ENCODE results near the gene CYBRD1.
"Not testable (repeated sequence)": the region's sequence is repeated elsewhere in the genome, so short reads cannot be mapped to it uniquely, and the experiment has no call there.

The CYBRD1 gene

DNA sequence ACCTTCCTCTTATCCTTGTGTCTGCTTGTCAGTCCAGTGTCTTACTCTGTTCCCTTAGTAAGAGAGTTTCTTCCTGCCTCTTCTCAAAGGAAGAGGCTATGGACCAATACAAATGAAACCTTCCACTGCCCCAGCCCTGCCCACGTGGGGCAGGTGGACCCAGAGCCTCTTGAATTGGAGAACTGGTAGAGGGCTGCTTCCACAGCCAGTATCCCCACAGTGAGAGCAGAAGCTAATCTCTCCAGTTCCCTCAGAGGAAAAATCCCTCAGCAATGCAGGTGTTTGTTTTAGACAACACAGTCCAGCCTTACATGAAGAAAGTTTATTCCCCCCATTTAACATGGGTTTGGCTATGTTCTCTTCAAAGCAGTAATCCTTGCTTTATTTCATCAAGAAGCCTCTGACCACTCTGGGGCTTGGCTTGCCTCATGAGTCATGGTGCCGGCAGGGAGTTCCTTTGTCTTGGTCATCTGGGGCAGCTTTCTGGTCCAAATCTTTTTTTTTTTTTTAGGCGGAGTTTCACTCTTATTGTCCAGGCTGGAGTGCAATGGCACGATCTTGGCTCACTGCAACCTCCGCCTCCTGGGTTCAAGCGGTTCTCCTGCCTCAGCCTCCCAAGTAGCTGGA, 6.5 kb upstream of the CYBRD1 start:
- DNase-seq (ENCODE audit: low spot score) = no peak

DNA sequence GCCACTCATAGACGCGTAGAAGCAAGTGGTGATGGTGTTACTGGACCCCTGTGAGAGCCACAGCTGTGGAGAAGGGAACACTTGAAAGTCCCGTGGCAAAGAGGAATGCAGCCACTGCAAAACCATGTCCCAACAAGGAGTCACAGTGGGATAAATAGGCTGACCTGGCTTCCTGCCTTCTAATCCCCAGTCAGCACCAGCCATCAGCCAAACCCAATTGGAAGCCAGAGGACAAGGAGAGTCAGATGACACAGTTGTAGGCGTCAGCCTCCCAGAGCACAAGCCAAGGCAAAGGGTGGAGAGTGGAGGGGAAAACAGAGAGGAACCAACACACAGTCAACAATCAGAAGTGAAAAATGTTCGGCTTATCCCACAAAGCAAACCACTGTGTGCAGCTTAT, 5.5 kb upstream of the CYBRD1 start:
- no peak for DNase-seq (ENCODE audit: low spot score)

DNA sequence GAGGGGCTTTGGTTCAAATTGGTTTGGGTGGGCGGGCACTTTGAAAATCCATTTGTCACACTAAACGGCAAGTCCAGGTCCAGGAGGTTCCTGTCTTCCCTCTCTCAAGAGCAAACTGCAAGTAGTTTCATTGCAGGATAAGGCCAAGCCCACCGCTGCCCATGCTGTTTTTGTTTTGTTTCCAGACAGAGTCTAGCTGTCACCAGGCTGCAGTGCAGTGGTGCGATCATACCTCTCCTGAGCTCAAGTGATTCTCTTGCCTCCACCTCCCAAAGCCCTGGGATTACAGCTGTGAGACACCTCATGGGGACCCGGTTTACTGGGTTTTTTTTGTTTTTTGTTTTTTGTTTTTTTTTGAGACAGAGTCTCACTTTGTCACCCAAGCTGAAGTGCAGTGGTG, 1.8 kb upstream of the CYBRD1 start:
- no peak for DNase-seq (ENCODE audit: low spot score)

DNA sequence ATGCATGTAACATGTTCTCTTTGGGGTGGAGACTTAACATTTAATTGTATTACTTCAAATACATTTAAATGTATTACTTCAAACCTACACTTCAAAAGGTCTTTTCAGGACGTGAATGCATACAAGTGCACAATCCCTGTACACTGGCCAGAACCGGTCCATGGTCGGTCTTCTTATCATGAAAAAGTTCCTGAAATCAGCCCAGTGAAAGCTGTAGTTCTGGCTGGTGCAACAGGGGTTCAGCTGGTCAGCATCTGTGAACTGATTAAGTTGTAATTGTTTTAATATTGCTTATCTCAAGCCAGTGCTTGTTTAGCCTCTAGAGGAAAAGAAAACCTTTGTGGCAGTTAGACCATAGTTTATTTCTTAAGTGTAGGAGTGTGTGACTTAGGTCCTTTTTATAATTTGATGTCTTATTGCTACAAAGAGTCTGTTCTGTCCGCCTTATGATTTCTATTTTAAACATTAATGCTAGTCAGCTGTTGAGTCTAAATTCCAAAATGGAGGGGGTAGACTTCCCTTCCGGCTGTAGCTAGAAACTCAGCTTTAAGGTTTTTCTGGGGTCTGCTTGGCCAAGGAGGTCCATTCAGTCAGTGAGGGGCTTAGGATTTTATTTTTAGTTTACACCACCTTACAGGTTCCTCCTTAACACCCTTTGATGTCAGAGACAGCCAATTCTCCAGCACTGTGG, 768 bp upstream of the CYBRD1 start:
- no peak for DNase-seq (ENCODE audit: low spot score)

DNA sequence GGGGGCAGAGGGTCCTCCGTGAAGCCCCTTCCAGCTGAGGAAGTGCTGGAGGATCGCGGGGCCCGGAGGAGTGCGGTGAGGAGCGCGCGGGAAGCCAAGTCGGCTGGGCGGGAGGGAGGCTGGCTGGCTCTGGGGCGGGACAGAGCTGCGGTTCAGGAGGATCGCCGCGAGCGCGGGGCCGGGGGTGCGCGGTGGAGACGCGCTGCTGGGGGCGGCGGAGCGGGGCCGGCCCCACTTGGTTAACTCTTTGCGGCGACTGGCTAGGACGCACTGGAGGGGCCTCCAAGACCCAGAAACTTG, 464 bp downstream of the CYBRD1 start:
- DNase-seq (ENCODE audit: low spot score) = peak; percentile 72

DNA sequence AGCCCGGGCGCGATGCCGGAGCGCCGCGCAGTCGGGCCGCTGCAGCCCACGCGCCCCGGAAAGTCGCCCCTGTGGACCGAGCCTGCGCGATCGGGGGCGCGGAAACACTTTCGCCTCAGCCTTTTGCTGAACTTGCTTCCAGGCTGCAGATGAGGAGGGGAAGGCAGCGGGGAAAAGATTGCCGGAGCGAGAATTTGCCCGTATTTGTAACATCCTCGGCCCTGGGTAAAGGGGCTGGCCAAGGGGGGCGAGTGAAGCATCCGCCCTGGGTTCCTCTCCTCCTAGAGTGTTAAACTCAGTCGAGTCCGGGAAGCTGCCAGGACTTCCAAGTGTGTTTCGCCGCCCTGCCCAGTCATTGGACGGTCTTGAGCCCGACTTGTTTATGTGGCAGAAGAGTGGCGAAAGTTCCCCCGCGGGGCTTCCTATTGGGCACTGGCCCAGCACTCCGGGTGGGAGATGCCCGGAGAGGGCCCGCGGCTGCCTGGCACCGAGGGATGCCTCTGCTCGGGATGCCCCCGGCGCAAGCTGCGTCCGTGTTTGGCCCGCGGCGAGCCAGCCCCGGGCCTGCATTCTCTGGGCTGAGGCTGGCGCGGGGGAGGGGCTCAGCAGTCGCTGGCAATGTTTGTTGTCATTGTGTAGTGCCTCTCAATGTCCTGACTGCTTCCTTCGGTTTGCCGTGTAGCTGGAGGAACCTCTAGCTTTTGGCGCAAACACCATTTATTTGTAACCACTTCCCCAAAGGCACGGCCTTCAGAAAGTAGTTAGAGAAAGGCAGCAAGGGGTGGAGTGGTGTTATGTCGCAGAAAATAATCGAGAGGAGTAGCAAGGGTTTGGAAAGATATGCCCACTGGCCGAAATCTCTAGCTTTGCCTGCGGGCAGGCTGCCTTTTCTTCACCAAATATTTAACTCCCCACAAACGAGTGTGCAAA, 1.1 kb downstream of the CYBRD1 start:
- peak; percentile 54 for DNase-seq (ENCODE audit: low spot score)

DNA sequence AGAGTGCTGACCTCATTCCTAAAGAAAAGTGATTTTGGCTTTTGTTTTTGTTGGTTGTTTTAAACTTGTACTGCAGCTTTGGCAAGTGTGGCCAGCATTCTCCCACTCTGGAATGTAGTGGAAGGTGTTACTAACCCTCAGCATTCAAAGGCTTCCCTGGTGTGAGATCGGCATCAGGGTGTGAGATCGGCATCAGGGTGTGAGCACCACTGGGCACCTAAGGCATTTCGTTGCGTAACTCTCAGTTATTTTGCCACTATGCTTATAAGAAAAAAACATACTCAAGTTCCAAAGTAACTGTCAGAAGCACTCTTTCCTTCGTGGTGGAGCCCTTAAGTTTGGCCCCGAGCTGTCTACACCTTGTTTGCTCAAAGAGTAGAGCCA, 1.7 kb downstream of the CYBRD1 start:
- DNase-seq (ENCODE audit: low spot score) = no peak

DNA sequence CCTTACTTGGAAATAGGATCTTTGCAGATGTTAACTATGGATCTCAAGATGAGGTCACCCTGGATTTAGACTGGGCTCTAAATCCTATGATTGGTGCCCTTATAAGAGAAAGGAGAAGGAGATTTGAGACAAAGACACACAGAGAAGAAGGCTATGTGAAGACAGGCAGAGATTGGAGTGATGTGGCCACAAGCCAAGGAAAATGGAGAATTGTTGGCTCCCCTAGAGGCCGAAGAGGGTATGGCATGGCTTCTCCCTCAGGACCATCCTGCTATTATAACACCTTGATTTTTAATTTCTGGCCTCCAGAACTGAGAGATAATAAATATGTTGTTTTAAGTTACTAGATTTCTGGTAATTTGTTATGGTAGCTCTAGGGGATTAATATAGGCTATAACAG, 7.6 kb downstream of the CYBRD1 start:
- DNase-seq (ENCODE audit: low spot score) = no peak

DNA sequence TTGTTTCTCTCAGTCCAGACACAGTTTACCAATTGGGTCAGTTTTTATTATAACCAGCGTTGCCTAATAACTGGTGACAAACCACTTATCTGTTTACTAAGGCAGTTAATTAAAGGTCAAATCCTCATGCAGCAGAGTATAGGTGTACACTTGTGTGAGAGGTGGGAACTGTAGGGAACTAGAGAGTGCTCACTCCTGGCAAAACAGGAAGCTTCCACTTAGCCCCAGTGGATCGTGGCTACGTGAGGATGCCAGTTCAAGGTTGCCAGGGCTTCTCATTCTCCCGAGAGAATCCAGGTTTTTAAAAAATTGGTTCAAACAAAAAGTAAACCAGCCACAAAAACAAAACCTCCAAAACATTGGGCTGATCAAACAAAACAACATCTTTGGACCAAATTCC, 8.1 kb downstream of the CYBRD1 start:
- no peak for DNase-seq (ENCODE audit: low spot score)

DNA sequence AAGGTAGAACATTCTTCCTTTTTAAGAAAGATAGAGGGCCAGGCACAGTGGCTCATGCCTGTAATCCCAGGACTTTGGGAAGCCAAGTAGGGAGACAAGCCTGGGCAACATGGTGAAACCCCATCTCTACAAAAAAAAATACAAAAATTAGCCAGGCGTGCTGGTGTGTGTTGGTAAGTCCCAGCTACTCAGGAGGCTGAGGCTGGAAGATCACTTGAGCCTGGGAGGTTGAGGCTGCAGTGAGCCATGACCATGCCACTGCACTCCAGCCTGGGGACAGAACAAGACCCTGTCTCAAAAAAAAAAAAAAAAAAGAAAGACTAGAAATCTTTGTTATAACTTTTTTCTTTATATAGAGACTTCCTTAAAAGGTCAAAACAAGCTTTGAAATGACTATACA, 8.6 kb downstream of the CYBRD1 start:
- not testable (repeated sequence) for DNase-seq (ENCODE audit: low spot score)

DNA sequence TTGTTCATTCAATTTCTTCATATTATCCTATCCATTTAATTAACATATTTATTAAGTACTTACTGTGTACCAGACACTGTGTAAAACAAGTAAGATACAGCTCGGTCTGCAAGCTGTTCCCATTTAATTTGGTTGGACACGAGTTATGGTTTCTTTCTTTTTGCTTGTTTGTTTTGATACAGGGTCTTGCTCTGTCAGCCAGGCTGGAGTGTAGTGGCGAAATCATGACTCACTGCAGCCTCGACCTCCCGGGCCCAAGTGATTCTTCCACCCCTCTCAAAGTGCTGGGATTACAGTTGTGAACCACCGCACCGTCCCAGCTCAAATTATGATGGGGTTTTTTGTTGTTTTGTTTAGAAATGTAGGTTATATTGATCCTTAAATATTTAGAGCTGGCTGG, 9.0 kb downstream of the CYBRD1 start:
- no peak for DNase-seq (ENCODE audit: low spot score)

DNA sequence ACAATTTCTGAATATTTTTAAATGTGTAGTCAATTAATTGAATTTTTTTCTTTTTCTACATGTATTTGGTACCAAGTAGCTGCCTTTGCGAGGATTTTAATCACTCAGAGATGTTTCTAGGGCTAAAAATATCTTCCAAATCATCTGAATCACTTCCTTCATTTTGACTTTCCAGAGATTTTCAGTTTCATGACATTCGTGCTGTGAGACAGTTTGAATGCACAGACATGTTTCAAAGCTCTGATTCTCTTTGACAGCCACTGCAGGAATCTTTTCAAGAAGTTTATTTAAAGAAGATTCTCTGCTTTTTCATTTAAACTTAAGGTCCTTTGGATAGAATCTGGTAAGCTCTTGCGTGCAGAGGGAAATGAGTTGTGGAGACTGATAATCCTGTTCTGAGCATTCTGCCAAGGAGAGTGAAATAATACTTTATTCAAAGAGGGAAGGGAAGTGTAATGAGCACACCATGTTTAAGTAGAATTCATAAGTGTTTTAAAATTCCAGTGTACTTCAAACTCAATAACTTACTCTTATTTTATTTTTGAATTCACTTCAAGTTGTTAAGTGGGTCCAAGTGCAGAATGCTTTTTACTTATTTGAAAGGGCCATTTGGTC, 9.7 kb downstream of the CYBRD1 start:
- DNase-seq (ENCODE audit: low spot score) = no peak

DNA sequence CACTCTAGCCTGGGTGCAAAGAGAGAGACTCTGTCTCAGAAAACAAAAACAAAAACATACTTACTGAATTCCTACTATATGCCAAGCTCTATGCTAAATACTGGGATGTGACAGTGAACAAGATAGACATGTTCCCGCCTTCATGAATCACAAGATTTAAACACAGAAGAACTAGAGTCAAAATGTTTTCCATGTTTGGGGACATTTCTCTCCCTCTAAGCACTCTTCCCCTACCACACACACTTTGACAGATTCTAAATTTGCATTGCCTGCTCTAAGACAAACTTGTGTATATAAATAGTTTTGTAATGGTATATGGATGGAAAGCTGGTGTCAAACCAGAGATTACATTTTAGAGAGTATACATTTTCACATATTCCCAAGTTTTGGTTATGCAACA, 11.1 kb downstream of the CYBRD1 start:
- DNase-seq (ENCODE audit: low spot score) = no peak

DNA sequence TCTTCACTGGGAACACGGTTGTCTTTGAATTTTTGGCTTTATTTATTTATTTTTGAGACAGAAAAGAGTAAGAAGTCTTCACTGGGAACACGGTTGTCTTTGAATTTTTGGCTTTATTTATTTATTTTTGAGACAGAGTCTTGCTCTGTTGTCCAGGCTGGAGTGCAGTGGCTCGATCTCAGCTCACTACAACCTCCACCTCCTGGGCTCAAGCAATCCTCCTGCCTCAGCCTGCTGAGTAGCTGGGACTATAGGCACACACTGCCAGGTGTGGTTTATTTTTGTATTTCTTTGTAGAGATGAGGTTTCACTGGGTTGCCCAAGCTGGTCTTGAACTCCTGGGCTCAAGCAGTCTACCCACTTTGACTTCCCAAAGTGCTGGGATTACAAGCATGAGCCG, 13.3 kb downstream of the CYBRD1 start:
- DNase-seq (ENCODE audit: low spot score) = not testable (repeated sequence)

DNA sequence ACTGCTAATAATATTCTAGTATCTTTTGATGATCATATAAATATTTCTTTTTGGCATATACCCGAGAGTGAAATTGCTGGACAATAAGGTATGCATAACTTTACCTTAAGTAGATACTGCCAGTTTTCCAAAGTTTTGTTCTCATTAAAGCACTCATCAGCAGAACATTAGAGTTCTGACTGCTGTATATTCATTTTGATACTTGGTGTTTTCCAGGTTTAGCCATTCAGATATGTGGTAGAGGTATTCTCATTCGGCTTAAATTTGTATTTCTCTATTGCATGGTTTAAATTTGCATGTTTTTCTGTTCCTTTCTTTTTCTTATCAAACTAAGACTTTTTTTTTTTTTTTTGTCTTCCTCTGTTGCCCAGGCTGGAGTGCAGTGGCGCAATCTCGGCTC, 18.2 kb downstream of the CYBRD1 start:
- DNase-seq (ENCODE audit: low spot score) = no peak

DNA sequence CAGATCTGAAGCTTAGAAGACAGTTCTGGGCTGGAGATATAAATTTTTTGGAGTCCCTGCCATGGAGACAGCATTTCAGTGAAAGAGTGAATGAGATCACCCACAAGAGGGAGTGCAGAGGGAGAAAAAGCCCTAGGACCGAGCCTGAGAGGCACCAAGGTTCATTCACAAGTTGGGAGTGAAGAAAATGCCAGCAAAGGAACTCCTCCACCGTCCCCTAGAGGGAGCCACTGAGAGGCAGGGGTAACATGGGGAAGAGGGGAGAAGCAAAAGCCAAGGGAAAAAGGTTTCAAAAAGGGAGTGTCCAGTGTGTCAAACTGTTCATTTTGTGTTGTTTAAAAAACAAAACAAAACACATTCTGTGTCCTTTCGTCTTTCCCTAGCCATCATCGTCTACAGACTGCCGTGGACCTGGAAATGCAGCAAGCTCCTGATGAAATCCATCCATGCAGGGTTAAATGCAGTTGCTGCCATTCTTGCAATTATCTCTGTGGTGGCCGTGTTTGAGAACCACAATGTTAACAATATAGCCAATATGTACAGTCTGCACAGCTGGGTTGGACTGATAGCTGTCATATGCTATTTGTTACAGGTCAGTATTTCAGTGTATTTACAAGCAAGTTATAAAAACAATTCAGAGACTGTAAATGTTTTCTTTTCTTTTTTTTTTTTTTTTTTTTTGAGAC, 19.1 kb downstream of the CYBRD1 start:
- no peak for DNase-seq (ENCODE audit: low spot score)

DNA sequence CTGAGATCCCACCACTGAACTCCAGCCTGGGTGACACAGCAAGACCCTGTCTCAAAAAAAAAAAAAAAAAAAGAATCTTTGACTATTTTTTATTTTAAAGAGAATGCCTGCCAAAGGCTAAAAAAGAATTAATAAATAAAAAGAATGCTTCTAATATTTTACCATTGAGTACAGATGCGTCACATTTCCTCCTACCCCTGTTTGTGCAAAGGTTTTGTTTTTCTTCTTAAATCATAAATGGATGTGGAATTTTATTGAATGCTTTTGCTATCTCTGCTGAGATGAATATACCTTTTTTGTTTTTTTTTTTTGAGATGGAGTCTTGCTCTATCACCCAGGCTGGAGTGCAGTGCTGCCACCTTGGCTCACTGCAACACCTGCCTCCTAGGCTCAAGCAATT, 22.8 kb downstream of the CYBRD1 start:
- DNase-seq (ENCODE audit: low spot score) = no peak

DNA sequence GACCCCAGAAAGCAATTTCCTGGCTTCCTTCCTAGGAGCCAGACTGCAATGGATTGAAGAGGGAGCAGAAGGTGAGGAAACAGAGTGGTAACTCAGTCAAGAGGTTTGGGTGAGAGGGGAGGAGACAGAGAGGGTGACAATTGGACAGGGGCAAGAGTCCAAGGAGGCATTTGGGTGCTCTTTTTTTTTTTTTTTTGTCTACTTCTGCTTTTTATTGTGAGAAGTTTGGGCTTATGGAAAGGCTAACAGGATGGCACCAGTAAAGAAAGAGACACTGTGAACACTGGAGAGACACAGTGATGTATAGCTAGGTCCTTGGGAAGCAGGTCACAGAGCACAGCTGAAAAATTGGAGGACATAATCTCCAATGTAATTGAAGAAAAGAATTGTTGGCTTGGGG, 25.0 kb downstream of the CYBRD1 start:
- no peak for DNase-seq (ENCODE audit: low spot score)

DNA sequence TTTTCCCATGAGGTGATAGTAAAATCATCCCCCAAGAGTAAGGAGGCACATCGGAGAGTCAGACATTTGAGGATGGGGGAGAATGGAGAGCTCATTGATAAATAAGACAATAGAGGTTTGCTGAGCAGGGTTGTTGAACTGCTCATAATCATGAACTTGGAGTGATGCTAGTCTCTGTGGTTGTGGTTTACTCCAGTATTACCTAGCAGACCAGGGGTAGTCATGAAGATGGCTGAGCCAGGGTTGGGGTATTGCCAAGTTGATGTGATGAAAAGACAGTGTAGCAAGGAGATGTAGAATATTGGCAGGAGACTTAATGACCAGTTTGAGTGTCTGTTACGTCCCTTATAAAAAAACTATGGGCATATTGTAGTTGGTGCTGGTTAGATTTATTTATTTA, 25.4 kb downstream of the CYBRD1 start:
- no peak for DNase-seq (ENCODE audit: low spot score)

DNA sequence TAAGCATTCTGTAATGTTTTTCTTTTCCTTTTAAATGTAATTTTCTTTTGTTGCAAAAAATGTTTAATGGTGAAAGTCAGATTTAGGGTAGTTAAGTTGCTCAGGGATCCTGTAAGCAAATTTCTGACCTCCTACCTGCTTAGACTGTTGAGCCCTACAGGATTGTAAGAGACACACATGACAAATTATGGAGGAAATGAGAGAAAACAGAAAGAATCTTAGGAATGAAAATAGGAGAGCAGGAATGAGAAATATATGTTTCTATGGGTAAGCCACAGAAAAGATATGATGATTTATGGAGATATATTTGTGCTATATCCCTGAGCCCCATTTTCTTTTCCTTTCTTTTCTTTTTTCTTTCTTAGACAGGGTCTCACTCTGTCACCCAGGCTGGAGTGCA, 28.3 kb downstream of the CYBRD1 start:
- no peak for DNase-seq (ENCODE audit: low spot score)

DNA sequence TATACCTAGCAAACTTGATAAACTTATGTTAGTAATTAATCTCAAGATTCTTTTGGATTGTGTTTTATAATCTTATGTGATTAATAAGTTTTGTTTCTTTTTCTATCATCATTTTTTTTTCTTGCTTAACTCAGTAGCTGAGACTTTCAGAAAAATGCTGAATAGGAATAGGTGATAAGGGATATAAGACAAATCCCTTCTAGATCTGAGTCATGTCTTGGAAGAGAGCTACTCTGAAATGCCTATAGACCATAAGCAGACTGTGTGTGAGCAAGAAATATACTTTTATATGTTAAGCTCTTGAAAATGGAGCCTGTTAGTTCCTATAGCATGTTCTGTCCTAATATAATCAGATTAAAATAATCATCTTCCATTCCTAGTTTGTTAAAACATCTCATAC, 29.6 kb downstream of the CYBRD1 start:
- no peak for DNase-seq (ENCODE audit: low spot score)

DNA sequence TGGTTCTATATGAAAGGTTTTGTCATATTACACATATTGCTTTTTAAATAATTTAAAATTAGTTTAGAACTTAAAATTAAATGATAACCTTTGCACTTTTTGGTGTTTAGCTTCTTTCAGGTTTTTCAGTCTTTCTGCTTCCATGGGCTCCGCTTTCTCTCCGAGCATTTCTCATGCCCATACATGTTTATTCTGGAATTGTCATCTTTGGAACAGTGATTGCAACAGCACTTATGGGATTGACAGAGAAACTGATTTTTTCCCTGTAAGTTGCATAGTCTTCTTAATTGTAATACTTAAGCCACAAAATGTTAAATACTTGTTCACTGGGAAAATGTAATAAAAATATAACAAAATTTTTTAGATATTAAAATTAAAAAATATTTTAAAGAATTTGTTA, 31.0 kb downstream of the CYBRD1 start:
- no peak for DNase-seq (ENCODE audit: low spot score)
